Nucleus accumbens (tissue), 56 donors: Measurements from ENCODE around the gene HDAC1.
A peak's percentile ranks its signal among the peaks of the same experiment; 100 is the strongest.
"Not testable (repeated sequence)": the region's sequence is repeated elsewhere in the genome, so short reads cannot be mapped to it uniquely, and the experiment has no call there.

Source experiments
- DNase-seq, 56 donors: peaks; one replicate each; lab custom pipeline; 2025; lab: John Stamatoyannopoulos, UW

HDAC1 gene

DNA sequence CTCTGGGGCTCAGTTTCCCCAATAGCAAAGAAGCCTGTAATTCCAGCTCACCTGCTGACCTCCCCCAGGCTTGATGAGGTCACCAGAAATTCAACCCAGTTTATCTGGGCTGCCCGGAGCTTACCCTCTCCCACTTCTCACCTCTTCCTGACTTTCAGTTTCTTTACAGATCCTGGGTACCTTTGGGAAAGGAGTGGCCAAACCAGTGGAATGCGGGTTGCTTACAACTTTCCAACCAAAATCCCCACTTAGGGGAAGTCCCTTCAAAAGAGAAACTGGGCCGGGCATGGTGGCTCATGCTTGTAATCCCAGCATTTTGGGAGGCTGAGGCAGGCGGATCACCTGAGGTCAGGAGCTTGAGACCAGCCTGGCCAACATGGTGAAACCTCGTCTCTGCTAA is 50.1 kb downstream of the HDAC1 start:
- no peak for DNase-seq

DNA sequence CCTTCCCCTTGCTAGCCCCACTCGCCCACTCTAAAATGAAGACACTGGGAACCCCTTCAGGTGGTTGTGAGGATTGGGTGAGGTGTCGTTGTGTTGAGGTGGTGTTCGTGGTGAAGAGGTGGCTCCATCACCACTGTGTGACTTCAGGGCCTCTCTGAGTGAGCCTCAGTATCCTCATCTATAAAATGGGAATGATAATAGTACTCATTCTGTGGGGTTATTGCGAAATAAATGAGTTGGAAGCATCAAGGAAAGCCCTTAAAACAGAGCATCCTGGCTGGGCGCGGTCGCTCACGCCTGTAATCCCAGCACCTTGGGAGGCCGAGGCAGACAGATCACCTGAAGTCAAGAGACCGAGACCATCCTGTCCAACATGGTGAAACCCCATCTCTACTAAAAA is 50.8 kb downstream of the HDAC1 start:
- no peak for DNase-seq

DNA sequence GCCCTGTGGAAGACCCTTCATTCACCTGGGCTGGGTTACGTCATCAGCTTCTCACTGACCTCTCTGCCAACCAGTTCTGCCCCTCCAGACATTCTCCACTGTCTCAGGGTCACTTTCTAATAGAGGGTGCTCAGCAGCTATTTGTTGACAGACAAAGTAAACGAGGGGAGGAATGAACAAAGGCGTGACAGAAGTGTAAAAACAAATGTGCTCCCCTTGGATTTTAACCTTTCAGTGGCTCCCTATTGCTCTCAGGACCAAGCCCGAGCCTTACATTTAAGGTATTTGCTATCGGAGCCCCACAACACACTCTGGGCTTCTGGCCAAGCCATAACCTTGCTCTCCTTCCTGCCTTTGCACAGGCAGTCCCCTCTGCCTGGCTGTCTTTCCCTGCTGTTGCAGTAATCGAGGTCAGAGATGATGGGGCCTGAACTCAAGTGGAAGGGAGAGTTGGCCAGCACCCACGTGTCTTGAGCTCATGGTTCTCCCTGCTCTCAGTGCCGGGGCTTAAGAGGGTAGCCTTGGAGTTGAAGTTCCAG is 53.5 kb downstream of the HDAC1 start:
- DNase-seq: no peak

DNA sequence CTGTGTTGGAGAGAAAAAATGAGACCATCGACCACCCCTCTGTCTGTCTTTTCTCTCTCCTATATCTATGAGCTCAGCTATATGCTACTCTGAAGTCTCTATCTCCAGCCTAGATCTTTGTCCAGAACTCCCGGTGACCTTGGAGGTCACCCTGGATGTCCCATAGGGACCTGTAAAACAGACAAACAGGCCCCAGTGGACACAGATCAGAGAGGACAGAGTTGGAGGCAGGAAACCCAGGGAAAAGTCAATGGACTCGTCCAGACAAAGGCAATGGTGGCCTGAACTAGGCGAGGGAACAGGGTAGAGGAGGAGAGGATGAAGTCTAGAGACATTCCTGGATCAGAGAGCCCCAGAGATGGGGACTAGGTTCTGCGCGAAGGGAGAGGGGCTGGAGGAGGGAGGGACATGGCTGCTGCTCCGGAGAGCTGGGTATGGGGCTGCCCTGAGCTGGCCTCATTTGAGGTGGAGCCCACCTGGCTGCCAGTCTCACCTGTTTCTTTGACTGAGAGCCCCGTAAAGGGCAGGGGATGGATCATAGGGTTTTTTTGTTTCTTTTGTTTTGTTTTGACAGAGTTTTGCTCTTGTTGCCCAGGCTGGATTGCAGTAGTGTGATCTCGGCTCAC is 54.8 kb downstream of the HDAC1 start:
- DNase-seq: no peak

DNA sequence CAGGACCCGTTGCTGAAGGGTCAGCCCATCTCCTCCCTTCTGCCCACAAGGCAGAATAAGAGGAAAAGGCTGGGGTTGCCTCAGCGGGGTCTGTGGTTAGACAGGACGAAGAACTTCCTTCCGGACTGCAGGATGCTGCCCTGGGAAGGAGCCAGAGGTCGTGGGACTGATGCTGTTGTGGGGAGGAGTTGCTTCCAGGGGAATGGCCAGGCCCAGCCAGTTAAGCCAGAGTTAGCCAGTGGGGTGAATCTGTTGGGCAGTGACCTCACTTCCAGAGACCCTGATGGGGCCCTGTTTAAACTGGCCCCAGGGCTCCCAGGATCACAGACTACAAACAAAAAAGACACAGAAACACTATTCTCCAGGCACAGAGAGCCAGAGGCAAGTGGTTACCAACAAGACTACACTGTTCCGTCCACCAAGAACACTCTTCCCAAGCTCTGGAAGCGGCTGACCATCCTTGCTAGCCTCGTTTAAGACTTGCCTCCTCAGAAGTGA is 57.4 kb downstream of the HDAC1 start:
- no peak for DNase-seq

DNA sequence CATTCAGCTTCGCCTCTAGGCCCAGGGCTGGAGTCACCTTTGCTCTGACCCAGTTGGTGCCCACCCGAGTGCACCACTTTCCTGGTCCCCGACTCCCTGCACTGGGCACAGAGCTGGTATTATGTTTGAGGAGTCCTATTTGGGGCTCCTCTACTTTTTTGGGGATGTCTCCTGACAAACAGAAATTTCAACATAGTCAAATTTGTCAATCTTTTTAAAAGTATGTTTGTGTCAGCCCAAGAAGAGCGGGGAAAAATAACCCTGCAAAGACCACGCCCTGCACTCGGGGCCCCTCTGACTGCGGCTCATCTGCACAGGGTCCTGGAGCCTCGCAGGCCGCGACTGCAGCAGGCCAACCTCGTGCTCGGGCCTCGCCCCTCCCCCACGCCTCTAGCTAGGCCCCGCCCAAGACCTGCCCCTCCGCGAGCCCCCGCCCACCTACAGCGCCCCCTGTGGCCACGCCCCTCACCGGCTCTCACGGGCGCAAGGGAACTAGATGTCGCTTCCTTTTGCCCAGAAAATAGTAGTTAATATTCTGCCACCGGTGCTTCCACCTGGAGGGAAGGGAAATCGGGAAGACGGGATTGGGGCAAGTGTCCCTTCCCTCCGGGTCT is 59.0 kb downstream of the HDAC1 start:
- DNase-seq: peak in 36 of 56 donors; percentile 36 to 93 (median 82)

DNA sequence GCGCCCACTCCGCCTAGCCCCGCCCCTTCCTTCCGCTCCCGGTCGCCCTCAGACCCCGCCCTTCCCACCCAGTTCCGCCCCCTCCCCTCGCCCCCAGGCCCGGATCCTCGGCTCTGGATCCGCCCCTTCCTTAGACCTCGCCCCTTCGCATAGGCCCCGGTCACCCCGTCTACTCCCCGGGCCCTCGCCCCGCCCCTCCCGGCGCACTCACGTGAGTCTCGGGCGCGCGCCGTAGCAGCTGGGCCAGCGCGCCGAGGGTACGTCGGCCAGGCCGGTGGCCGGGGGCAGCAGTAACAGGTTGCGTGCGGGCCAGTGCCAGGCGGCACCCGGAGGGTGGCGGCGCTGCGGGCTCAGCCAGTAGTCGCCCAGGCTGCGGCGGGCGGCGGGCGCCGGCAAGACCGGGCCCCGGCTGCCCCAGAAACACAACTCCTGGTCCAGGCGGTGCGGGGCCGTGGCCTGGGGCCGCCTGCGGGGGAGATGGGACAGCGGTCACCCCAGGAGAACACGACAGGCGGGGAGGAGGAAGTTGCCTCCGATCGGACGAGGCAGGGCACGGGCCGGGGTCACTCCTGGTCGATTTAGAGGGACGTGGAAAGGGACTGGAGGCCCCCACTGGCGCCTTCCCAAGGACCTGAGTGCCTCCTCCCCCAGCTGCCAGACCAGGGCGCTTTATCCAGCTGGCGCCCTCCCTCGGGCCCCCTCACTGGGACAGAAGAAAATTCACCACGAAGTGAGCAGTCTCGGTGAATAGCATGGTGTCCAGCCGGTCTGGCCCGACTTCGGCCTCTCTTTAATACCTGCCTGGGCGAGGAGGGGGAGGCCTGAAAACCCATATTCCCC is 59.7 kb downstream of the HDAC1 start:
- peak; percentile 56 to 96 (median 89) for DNase-seq

DNA sequence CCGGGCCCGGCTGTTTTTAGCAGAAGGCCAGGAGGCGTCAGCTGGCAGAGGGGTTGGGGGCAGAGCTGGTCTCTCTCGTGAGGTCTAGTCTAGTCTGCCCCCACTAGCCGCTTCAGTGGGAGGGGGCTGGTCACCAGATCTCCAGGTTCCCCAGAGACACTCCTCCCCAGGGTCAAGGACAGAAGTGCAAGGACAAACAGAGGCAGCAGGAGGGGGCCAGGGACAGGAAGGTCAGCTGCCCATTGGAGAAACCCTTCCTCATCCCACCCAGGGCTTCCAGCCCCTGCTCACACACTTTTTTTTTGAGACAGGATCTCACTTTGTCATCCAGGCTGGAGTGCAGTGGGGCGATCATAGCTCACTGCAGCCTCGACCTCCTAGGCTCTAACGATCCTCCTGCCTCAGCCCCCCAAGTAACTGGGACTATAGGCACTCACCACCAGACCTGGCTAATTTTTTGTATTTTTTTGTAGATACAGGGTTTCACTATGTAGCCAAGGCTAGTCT is 60.4 kb downstream of the HDAC1 start:
- peak in 2 of 56 donors; percentile 57 to 64 for DNase-seq

DNA sequence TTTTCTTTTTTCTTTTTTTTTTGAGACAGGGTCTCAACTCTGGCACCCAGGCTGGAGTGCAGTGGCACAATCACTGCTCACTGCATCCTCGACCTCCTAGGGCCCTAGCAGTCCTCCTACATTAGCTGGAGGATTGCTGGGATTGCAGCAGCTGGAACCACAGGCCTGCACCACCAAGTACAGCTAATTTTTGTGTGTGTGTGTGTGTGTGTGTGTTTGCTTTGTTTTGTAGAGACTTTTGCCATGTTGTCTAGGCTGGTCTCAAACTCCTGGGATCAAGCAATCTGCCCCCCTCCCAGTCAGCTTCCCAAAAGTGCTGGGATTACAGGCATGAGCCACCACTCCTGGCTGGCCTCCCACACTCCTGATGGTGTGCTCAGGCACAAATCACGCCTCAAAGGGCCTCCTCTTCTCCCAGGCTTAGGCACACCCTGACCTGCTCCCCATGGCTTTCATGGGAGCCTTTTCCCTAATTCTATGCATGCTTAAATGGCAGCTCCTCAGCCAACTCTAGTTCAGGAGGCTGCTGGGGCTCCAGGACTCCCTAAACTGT is 61.0 kb downstream of the HDAC1 start:
- DNase-seq: no peak

DNA sequence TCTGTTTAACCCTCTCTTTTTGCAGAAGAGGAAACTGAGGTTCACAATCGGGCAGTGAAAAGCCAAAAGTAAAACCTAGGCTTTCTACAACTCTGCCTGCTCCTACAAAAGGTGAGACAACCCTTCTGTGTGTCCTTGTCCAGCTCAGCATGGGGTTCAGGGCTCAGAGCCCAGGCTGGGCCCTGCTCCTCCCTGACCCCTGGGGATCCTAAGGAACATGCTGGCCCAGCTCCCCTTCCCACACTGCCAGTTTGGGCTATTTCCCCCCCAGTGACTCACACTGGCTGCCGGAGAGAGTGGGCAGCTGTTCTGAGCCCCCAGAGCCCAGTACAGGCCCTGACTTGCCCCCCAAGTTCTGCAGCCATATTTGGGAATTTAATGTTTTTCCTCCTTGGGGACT is 61.5 kb downstream of the HDAC1 start:
- no peak for DNase-seq

DNA sequence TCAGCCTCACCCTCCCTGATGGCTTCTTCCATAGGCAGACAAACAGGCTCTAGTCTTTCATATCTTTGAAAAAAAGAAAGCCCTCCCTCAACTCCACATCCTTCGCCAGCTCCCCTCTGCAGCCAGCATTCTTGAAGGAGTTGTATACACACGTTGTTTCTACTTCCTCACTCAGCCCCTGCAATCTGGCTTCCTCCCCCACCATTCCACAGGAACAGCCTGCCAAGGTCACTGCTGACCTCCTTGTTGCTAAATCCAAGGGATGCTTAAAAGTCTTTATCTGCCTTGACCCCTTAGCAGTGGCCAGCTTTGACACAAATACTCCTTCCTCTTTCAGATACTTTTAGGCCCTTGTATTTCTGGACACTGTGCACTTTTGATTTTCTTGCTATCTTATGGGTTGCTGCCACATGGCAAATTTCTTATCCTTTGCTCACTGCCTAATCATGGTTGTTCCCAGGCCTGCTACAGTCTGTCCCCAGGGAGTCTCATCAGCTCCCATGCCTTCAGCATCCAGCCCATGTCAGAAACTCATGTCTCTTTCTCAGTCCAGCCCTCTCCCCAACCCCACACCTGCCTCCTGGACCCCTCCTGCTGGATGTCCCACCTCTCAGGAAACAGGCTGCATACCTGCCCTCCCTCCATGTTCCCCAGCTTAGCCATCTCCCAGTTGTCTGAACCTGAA is 62.1 kb downstream of the HDAC1 start:
- no peak for DNase-seq

DNA sequence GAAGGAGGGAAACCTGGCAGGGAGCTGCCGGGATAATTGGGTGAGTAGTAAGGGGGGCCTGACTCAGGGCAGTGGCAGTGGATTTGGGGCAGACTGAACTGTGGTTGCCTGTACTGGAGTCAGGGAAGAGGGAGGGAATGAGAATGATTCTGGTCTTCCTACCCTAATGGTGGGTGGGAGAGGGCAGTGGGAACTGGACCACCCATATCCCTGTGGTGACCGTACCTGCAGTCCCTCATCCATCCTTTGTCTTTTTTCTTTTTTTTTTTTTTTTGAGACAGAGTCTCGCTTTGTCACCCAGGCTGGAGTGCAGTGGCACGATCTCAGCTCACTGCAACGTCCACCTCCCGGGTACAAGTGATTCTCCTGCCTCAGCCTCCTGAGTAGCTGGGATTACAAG is 63.9 kb downstream of the HDAC1 start:
- DNase-seq: not testable (repeated sequence)

DNA sequence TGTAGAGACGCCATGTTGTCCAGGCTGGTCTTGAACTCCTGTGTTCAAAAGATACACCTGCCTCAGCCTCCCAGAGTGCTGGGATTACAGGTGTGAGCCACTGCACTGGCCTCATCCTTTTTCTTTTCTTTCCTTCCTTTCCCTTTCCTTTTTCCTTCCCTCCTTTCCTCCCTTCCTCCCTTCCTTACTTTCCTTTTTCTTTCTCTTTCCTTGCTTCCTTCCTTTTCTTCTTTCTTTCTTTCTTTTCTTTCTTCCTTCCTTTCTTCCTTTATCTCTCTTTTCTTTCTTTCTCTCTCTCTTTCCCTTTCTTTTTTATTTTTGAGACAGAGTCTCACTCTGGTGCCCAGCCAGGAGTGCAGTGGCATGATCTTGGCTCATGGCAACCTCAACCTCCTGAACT is 64.6 kb downstream of the HDAC1 start:
- no peak for DNase-seq

DNA sequence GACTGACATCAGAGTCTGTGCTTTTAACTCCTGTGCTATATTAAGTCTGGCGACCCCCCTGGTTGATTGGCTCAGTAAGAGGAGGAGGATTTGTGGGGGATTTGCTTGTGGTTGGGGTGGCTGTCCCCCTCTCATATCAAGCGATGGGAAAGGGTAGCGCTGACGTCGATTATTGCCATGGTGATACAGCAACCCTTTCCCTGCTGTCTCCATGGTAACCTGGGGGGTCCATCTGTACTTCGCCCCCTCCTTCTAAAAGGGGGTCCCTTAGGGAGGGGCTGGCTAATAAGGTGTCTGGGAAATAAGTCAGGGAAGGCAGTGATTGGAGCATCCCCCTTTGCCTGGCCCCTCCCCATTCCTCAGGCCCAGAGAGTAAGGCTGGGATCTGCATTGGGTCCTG is 65.7 kb downstream of the HDAC1 start:
- DNase-seq: peak in 1 of 56 donors; percentile 28

DNA sequence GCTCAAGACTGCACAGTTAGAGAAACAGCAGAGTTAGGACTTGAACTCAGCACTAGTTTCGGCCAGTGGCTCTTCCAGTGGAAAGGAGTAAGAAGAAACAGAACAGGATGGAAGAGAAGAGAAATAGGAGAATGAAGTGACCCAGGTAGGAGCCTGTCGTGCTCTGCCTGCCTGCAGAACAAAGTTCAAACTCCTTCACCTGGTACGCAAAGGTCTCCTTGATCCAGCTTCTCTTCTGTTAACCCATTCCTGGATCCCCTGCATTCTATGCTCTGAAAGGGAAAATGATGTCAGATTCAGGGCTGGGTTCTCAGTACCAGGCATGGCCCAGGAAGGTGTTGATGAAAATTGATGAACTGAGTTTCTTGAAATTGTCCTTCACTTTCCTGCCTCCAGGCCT is 66.6 kb downstream of the HDAC1 start:
- no peak for DNase-seq

DNA sequence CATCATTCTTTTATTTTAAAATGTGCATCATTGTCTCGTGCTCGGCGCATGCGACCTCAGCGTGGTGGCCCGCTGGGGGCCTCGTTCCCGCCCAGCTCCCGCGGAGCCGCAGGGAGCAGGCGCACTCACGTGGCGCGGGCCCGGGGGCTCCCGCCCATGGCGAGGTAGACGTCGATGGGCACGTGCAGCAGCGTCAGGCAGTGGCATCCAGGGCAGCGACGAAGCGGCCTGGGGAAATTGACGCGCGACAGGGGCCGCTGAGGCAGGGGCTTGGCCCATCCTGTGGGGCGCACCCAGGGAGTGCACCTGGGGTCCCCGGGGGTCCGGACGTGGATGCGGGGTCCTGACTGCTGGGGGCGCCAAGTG is 69.4 kb downstream of the HDAC1 start:
- peak in 8 of 56 donors; percentile 20 to 70 (median 32) for DNase-seq

DNA sequence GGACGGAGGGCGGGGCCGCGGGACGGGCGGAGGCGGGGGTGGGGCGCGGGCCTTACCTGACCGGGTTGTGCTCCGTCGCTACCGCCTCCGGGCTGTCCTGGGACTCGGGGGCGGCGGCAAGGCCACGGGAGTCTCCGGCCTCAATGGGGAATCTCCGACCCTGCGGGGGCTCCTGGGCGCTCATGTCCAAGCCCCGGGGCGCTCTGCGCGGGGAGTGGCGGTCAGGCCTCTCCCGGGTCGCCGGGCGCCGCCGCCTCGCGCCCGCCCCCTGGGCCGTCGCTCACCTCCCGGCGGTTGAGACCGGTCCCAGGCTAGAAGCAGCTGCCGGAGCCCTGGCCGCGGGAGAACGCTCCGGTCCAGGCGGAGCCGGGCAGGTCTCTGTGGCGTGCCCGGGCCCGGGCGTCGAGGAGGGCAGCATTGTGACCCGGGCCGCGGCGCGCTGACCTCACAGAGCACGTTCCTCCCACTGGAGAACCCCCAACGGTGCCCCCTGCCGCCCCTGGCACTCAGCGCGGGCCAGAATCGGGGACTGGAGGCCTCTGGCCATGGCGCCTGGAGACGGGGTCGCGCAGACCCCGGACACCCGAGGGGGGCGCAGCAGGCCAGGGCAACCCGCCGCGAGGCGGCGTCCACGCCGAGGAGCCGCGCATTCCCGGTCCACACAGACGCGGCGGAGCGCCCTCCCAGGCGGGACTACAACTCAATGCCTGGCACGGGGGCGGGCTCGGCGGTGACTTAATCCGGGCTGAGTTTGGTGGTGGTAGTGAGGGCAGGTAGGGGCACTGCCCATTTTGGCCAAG is 70.0 kb downstream of the HDAC1 start:
- DNase-seq: peak in 49 of 56 donors; percentile 25 to 82 (median 56)

DNA sequence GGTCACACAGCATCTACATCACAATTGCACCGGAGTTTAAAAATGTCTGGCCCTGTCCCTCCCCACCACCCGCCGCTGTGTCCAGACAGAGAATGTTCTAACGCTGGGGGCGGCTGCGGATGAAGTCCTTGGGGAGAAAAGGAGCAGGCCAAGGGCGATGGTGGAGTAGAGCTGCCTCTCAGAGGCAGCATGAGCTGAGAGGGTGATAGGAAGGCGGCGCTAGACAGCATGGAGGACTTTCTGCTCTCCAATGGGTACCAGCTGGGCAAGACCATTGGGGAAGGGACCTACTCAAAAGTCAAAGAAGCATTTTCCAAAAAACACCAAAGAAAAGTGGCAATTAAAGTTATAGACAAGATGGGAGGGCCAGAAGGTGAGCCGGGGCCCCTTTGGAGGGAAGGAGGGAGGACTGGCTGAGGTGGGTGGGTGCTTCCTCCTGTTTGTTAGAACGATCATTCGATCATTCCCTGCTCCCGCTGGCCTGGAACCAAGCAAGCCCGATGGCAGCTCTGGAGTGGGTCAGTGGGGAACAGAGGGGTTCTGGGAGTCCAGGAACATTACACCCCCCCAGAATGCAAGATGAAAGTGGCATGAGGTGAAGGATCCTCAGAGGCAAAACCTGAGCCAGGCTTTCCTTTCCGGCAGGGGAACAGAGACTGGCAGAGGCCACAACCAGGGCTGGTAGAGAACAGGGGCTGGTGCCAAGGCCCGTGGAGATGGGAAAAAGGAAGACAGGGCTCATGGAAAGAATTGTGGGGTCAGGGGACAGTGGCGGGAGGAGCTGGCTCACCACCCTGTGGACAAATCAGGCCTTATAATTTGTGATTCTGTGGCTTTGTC is 70.8 kb downstream of the HDAC1 start, which contains the start of the genes FAM229A and TSSK3:
Gene FAM229A (minus strand): TSS at position 12 of the 840 bp plus-strand sequence. CDS start 394 bp downstream, outside the sequence.
Gene TSSK3 (plus strand): TSS at position 66 of the 840 bp plus-strand sequence. CDS start 163 bp downstream, at position 229.
- peak in 3 of 56 donors; percentile 56 to 91 (median 58) for DNase-seq
